IMR-90 (cell line): ENCODE measurements around the gene SLC6A11. TPM values are rescaled to one million over a fixed set of nuclear protein-coding genes. Genes with fewer than 3 reads are reported as not detected.

Experiments
- ATAC-seq: fragments of 200-7000 bp; cut with Tn5 transposase; 2 replicates; pipeline ENCODE4 v1.9.1; 2020; ENCODE audit warnings: low read depth, mild to moderate bottlenecking, moderate library complexity
- BruUV-seq: library from RNA; stranded (reverse); fragments of 400-500 nt; replicated peaks from 2 replicates; lab custom pipeline; 2021; lab: Mats Ljungman, UMichigan
- CTCF ChIA-PET: fragments of 300-600 bp; formaldehyde crosslinking; extraction: SDS; loops from one replicate; lab custom pipeline; 2021; ENCODE audit warnings: antibody characterized with exemption; lab: Yijun Ruan, JAX
- POLR2A ChIA-PET: fragments of 300-600 bp; sonication (Branson Sonifier 250); formaldehyde crosslinking; loops from one replicate; lab custom pipeline; 2022; ENCODE audit warnings: antibody characterized with exemption; ENCODE audit not compliant: unreplicated experiment; lab: Charles Lee
- DNase-seq: peaks from one replicate; pipeline ENCODE4 v3.0.0; 2013
- H2AFZ ChIP-seq: replicated peaks from 2 replicates; pipeline ENCODE3; 2013; ENCODE audit warnings: low read length, mild to moderate bottlenecking; ENCODE audit not compliant: poor library complexity
- H2AK5ac ChIP-seq: 2 replicates; pipeline ENCODE4 v1.6.1; 2013; ENCODE audit warnings: low read depth, low read length, inconsistent platforms
- H2AK9ac ChIP-seq: replicated peaks from 2 replicates; pipeline ENCODE3; 2013; ENCODE audit warnings: mild to moderate bottlenecking, low read depth, low read length, moderate library complexity; ENCODE audit not compliant: poor library complexity
- H2BK120ac ChIP-seq: 2 replicates; pipeline ENCODE4 v1.6.1; 2013; ENCODE audit warnings: low read depth, low read length, inconsistent platforms
- H2BK15ac ChIP-seq: 3 replicates; pipeline ENCODE4 v1.6.1; 2013; ENCODE audit warnings: low read depth, low read length, inconsistent platforms
- H2BK20ac ChIP-seq: 2 replicates; pipeline ENCODE4 v1.6.1; 2013; ENCODE audit warnings: low read depth, mild to moderate bottlenecking, inconsistent platforms, low read length, moderate library complexity
- H2BK5ac ChIP-seq: 2 replicates; pipeline ENCODE4 v1.6.1; 2013; ENCODE audit warnings: mild to moderate bottlenecking, low read depth, low read length, inconsistent platforms; ENCODE audit not compliant: poor library complexity, severe bottlenecking
- H3K14ac ChIP-seq: replicated peaks from 2 replicates; pipeline ENCODE4 v1.6.1; 2013; ENCODE audit warnings: low read depth, low read length, inconsistent platforms
- H3K18ac ChIP-seq: 2 replicates; pipeline ENCODE4 v1.6.1; 2013; ENCODE audit warnings: low read depth, low read length, control low read depth
- H3K23ac ChIP-seq: 2 replicates; pipeline ENCODE4 v1.6.1; 2013; ENCODE audit warnings: low read depth, low read length, inconsistent platforms
- H3K27ac ChIP-seq: 2 replicates; pipeline ENCODE4 v1.5.1; 2013; ENCODE audit warnings: mild to moderate bottlenecking, control low read depth, low read length; ENCODE audit not compliant: insufficient read depth
- H3K27me3 ChIP-seq: 2 replicates; pipeline ENCODE4 v1.6.1; 2013; ENCODE audit warnings: low read length; ENCODE audit not compliant: control insufficient read depth, insufficient read depth
- H3K36me3 ChIP-seq: 2 replicates; pipeline ENCODE4 v1.6.1; 2013; ENCODE audit warnings: low read length, mixed read lengths; ENCODE audit not compliant: control insufficient read depth, insufficient read depth
- H3K4ac ChIP-seq: 2 replicates; pipeline ENCODE4 v1.6.1; 2013; ENCODE audit warnings: low read depth, low read length, inconsistent platforms
- H3K4me1 ChIP-seq: 2 replicates; pipeline ENCODE4 v1.6.1; 2013; ENCODE audit warnings: low read length, mixed read lengths; ENCODE audit not compliant: control insufficient read depth, insufficient read depth
- H3K4me2 ChIP-seq: 2 replicates; pipeline ENCODE4 v1.6.1; 2013; ENCODE audit warnings: low read depth, mild to moderate bottlenecking, control low read depth, low read length, moderate library complexity
- H3K4me3 ChIP-seq: 2 replicates; pipeline ENCODE4 v1.5.1; 2013; ENCODE audit warnings: low read depth, mild to moderate bottlenecking, control low read depth, low read length, moderate library complexity; ENCODE audit not compliant: insufficient read depth
- H3K56ac ChIP-seq: 2 replicates; pipeline ENCODE4 v1.6.1; 2013; ENCODE audit warnings: low read length, inconsistent platforms; ENCODE audit not compliant: insufficient read depth; ENCODE audit errors: extremely low read depth
- H3K79me1 ChIP-seq, 2 experiments: 2 replicates each; pipeline ENCODE4 v1.6.1; 2013; ENCODE audit warnings: low read length in 2 of 2, inconsistent platforms in 1 of 2, low read depth in 1 of 2
- H3K9ac ChIP-seq: 2 replicates; pipeline ENCODE4 v1.6.1; 2013; ENCODE audit warnings: low read depth, low read length, control low read depth
- H3K9me1 ChIP-seq: 2 replicates; pipeline ENCODE4 v1.6.1; 2013; ENCODE audit warnings: low read length, inconsistent platforms; ENCODE audit not compliant: insufficient read depth
- H3K9me3 ChIP-seq: 2 replicates; pipeline ENCODE4 v1.6.1; 2013; ENCODE audit warnings: low read length; ENCODE audit not compliant: control insufficient read depth, insufficient read depth
- H4K20me1 ChIP-seq: 2 replicates; pipeline ENCODE4 v1.6.1; 2013; ENCODE audit warnings: low read length, inconsistent platforms; ENCODE audit not compliant: insufficient read depth
- H4K5ac ChIP-seq: 2 replicates; pipeline ENCODE4 v1.6.1; 2013; ENCODE audit warnings: mild to moderate bottlenecking, low read depth, low read length, control low read depth
- H4K8ac ChIP-seq, 2 experiments: 2 replicates each; pipeline ENCODE4 v1.6.1; 2013; ENCODE audit warnings: low read depth in 2 of 2, low read length in 2 of 2, control low read depth in 1 of 2, inconsistent platforms in 1 of 2
- H4K91ac ChIP-seq: 2 replicates; pipeline ENCODE4 v1.6.1; 2013; ENCODE audit warnings: low read depth, low read length, inconsistent platforms; ENCODE audit not compliant: insufficient read depth
- BHLHE40 ChIP-seq: fragments of 150-350 bp; IDR thresholded peaks from 2 replicates; pipeline ENCODE4 v1.6.1; 2016; ENCODE audit warnings: mild to moderate bottlenecking, low read depth, low read length
- CHD1 ChIP-seq: IDR thresholded peaks from 2 replicates; pipeline ENCODE4 v1.6.1; 2012; ENCODE audit warnings: low read depth, low read length, improper control_type of control experiment
- MAZ ChIP-seq: IDR thresholded peaks from 2 replicates; pipeline ENCODE4 v1.6.1; 2012; ENCODE audit warnings: low read depth, mild to moderate bottlenecking, low read length, improper control_type of control experiment, moderate library complexity, borderline replicate concordance
- MXI1 ChIP-seq: IDR thresholded peaks from 2 replicates; pipeline ENCODE4 v1.6.1; 2012; ENCODE audit warnings: low read depth, mild to moderate bottlenecking, low read length, moderate library complexity, borderline replicate concordance
- NFE2L2 ChIP-seq: fragments of 150-350 bp; IDR thresholded peaks from 2 replicates; pipeline ENCODE4 v1.6.1; 2016; ENCODE audit warnings: low read depth, mild to moderate bottlenecking, low read length
- POLR2A ChIP-seq: IDR thresholded peaks from 2 replicates; pipeline ENCODE4 v1.6.1; 2012; ENCODE audit warnings: mild to moderate bottlenecking, low read depth, low read length
- RAD21 ChIP-seq: IDR thresholded peaks from 2 replicates; pipeline ENCODE4 v1.6.1; 2012; ENCODE audit warnings: low read length, improper control_type of control experiment
- RFX5 ChIP-seq: IDR thresholded peaks from 2 replicates; pipeline ENCODE4 v1.8.0; 2012; ENCODE audit warnings: low read depth, mild to moderate bottlenecking, low read length, moderate library complexity
- WGBS, 2 experiments: methylation state at CpG; one replicate each; pipeline versions ENCODE4 v1.1.5 to v1.1.7; 2013; ENCODE audit warnings: missing lambda C conversion rate in 2 of 2; ENCODE audit not compliant: insufficient read length in 1 of 2; ENCODE audit errors: extremely low coverage in 2 of 2; 5-methylcytosine and 5-hydroxymethylcytosine counted together
- dilution Hi-C: fragments of 300-500 bp; cut with HindIII; formaldehyde crosslinking; loops from one replicate; pipeline ENCODE4 v1.14.3; 2018; ENCODE audit warnings: low sequenced_read_pairs; ENCODE audit not compliant: unreplicated experiment
- in situ Hi-C: fragments of 300-500 bp; cut with MboI; formaldehyde crosslinking; loops from 3 replicates; pipeline ENCODE4 v1.14.3; 2019; ENCODE audit warnings: low sequenced_read_pairs, inconsistent platforms, mixed read lengths
- intact Hi-C: fragments of 100-400 bp; cut with micrococcal nuclease; formaldehyde crosslinking; loops from 2 replicates; pipeline ENCODE4 v1.10.0; 2022
- polyA plus RNA-seq, 3 experiments: library from polyadenylated mRNA; depleted of rRNA; stranded (reverse); fragments of >200 nt; gene quantifications; 2 replicates each; pipeline ENCODE4 v1.2.3, GENCODE V29; 2012; ENCODE audit warnings: low replicate concordance in 1 of 3
- total RNA-seq: library from RNA; depleted of rRNA; stranded (reverse); fragments of >200 nt; gene quantifications from 2 replicates; pipeline ENCODE4 v1.2.3, GENCODE V29; 2012

The SLC6A11 gene
- total and polyA plus RNA-seq, 2 of the 4 experiments (the other 2 are of a cell fraction): not detected

DNA sequence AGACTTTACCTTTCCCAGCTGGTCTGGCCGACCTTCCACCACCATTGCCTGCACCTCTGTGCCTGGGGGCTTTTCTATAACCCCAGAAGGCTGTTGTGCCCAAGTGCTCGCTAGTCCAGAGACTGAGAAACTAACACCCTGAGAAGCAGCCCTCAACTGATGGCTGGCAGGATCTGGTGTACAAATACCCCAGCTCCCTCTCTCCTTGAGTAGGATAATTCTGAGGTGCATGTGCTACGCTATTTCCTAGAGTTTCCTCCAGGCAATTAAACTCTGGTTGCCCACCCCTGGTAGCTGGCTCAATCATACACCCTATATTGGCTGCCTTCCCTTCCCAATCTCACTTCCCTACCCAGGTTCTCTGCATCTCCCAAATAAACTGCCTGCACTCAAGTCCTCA, 165.0 kb downstream of the SLC6A11 start:
- Histone ChIP-seq H3K36me3 (no peaks in the 10 kb centered on the region), H3K27ac (no peak overlapping the region), H3K9me3 (no peaks in the 10 kb centered on the region), H3K9ac (no peak overlapping the region), H4K8ac (no peak overlapping the region), H3K79me1 (no peaks in the 10 kb centered on the region), H3K9me1 (no peaks in the 10 kb centered on the region), H3K4me1 (no peaks in the 10 kb centered on the region), H4K20me1 (no peaks in the 10 kb centered on the region), H2BK5ac (no peak overlapping the region), H3K27me3 (peaks cover 17% of the 10 kb centered on the region), H3K14ac (no peak overlapping the region), H4K91ac (no peak overlapping the region), H3K18ac (no peak overlapping the region), H3K56ac (no peak overlapping the region), H3K4me2 (no peak overlapping the region), H2AK9ac (no peak overlapping the region), H2BK20ac (no peak overlapping the region), H4K5ac (no peak overlapping the region), H2BK120ac (no peak overlapping the region), H2BK15ac (no peak overlapping the region), H3K4me3 (no peak overlapping the region), H2AK5ac (no peak overlapping the region), H2AFZ (no peak overlapping the region), H3K4ac (no peak overlapping the region), H3K23ac (no peak overlapping the region)
- no peak for DNase-seq
- intact Hi-C loops (no loop called here), dilution Hi-C loops (no loop called here), in situ Hi-C loops (no loop called here)
- BruUV-seq: no TSS peak
- ATAC-seq: no peak
- ChIA-PET POLR2A (no interaction called here), CTCF (interaction anchor here (0.9 kb wide), 1 partner anchor 34 kb away, joined by 3 read pairs; no protein-coding TSS in a partner anchor)
- no CpG with 5 or more reads among the region's 3 CpGs for WGBS, 2 experiments
- TF ChIP-seq CHD1 (no peak), BHLHE40 (no peak), RAD21 (no peak), RFX5 (no peak), POLR2A (no peak), MAZ (no peak), NFE2L2 (no peak), MXI1 (no peak)
